Liver (tissue), 3 donors: ENCODE measurements around the gene EPC1.

Experiments
- JUND ChIP-seq, 2 donors: IDR thresholded peaks; 2 replicates each; pipeline ENCODE4 v1.6.1; 2016; ENCODE audit warnings: antibody characterized with exemption in 2 of 2
- MAX ChIP-seq: IDR thresholded peaks from 2 replicates; pipeline ENCODE4 v1.6.1; 2016; ENCODE audit warnings: antibody characterized with exemption
- RAD21 ChIP-seq, 2 donors: IDR thresholded peaks; 2 replicates each; pipeline ENCODE4 v1.6.1; 2016; ENCODE audit warnings: antibody characterized with exemption in 2 of 2, mild to moderate bottlenecking in 2 of 2
- REST ChIP-seq: IDR thresholded peaks from 2 replicates; pipeline ENCODE4 v1.6.1; 2016; ENCODE audit warnings: antibody characterized with exemption, mild to moderate bottlenecking
- TF ChIP-seq, protein P1 (sequence below): fragments of 150-350 bp; IDR thresholded peaks from 2 replicates; pipeline ENCODE4 v1.5.1; 2017; ENCODE audit warnings: improper control_type of control experiment, low read depth, low read length; ENCODE audit not compliant: missing input control
- TF ChIP-seq, protein P2 (sequence below): IDR thresholded peaks from 2 replicates; pipeline ENCODE4 v1.6.1; 2016; ENCODE audit warnings: antibody characterized with exemption
- donor health status: healthy.
- donor health status: healthy.

DNA sequence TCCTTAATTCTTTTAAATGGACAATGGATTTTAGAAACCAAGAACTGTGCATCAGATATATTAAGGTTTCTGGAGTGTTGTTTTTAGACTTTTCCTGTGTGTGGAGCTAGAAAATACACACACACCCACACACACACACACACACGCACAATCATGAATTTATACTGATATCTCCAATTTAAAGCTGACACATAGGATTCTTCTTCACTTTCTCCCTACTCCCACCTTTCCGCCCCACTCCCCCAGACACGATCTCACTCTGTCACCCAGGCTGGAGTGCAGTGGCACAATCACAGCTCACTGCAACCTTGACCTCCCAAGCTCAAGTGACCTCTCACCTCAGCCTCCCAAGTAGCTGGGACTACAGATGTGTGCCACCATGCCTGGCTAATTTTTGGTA lies 100.3 kb downstream of the EPC1 start:
- TF ChIP-seq MAX, result no peak
- TF ChIP-seq, protein P1, sequence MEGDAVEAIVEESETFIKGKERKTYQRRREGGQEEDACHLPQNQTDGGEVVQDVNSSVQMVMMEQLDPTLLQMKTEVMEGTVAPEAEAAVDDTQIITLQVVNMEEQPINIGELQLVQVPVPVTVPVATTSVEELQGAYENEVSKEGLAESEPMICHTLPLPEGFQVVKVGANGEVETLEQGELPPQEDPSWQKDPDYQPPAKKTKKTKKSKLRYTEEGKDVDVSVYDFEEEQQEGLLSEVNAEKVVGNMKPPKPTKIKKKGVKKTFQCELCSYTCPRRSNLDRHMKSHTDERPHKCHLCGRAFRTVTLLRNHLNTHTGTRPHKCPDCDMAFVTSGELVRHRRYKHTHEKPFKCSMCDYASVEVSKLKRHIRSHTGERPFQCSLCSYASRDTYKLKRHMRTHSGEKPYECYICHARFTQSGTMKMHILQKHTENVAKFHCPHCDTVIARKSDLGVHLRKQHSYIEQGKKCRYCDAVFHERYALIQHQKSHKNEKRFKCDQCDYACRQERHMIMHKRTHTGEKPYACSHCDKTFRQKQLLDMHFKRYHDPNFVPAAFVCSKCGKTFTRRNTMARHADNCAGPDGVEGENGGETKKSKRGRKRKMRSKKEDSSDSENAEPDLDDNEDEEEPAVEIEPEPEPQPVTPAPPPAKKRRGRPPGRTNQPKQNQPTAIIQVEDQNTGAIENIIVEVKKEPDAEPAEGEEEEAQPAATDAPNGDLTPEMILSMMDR, result no peak
- no peak for TF ChIP-seq JUND (IDR thresholded peaks at IDR 0.05)
- no peak for TF ChIP-seq REST
- TF ChIP-seq RAD21 (IDR thresholded peaks at IDR 0.05), result no peak
- TF ChIP-seq, protein P2, sequence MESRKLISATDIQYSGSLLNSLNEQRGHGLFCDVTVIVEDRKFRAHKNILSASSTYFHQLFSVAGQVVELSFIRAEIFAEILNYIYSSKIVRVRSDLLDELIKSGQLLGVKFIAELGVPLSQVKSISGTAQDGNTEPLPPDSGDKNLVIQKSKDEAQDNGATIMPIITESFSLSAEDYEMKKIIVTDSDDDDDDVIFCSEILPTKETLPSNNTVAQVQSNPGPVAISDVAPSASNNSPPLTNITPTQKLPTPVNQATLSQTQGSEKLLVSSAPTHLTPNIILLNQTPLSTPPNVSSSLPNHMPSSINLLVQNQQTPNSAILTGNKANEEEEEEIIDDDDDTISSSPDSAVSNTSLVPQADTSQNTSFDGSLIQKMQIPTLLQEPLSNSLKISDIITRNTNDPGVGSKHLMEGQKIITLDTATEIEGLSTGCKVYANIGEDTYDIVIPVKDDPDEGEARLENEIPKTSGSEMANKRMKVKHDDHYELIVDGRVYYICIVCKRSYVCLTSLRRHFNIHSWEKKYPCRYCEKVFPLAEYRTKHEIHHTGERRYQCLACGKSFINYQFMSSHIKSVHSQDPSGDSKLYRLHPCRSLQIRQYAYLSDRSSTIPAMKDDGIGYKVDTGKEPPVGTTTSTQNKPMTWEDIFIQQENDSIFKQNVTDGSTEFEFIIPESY, result no peak
